ENCODE measurements around the gene NLRP12.

GRCh38 chr19:53795019-53795418 is 29.1 kb downstream of the NLRP12 start:
- TF ChIP-seq CTCF (conservative IDR thresholded peaks at IDR 0.05; ENCODE audit: low read depth, low read length), result no peak
- TF ChIP-seq CHD1 (IDR thresholded peaks at IDR 0.05; ENCODE audit: low read depth, low read length), result no peak
- no peak for TF ChIP-seq POLR2A (IDR thresholded peaks at IDR 0.05; ENCODE audit: low read depth, low read length)
- no peak for TF ChIP-seq RFX5 (IDR thresholded peaks at IDR 0.05; ENCODE audit: low read depth, low read length)
- TF ChIP-seq BHLHE40 (IDR thresholded peaks at IDR 0.05; ENCODE audit: low read depth, low read length), result no peak
- TF ChIP-seq SMC3 (IDR thresholded peaks at IDR 0.05; ENCODE audit: low read depth, low read length), result no peak
- no peak for TF ChIP-seq USF2 (IDR thresholded peaks at IDR 0.05; ENCODE audit: low read depth, low read length)
- no peak for TF ChIP-seq MAZ (IDR thresholded peaks at IDR 0.05; ENCODE audit: borderline replicate concordance, low read depth, low read length)
- no peak for TF ChIP-seq FOS (IDR thresholded peaks at IDR 0.05; ENCODE audit: low read depth, low read length)
- TF ChIP-seq MAFK (IDR thresholded peaks at IDR 0.05; ENCODE audit: low read depth, low read length), result no peak
- no peak for TF ChIP-seq RCOR1 (IDR thresholded peaks at IDR 0.05; ENCODE audit: insufficient replicate concordance, low read length)
- no peak for TF ChIP-seq ELK1 (IDR thresholded peaks at IDR 0.05; ENCODE audit: borderline replicate concordance, low read depth, low read length)
- TF ChIP-seq RAD21 (IDR thresholded peaks at IDR 0.05; ENCODE audit: low read length), result no peak
- no peak for TF ChIP-seq MXI1 (IDR thresholded peaks at IDR 0.05; ENCODE audit: borderline replicate concordance, low read depth, low read length)

Measured in IMR-90 (cell line).